Hepatocyte (in vitro differentiated cells): ENCODE data around the gene MAFF.

ENCODE experiments used
- EZH2 ChIP-seq: fragments of 200-600 bp; sonication (generic); IDR thresholded peaks from 2 replicates; pipeline ENCODE4 v1.6.1; 2016; ENCODE audit warnings: antibody characterized with exemption, mild to moderate bottlenecking, borderline replicate concordance
- TF ChIP-seq, protein P1 (sequence below): fragments of 200-600 bp; sonication (generic); IDR thresholded peaks from 2 replicates; pipeline ENCODE4 v1.5.1; 2016; ENCODE audit warnings: antibody characterized with exemption, mild to moderate bottlenecking; ENCODE audit not compliant: poor library complexity

DNA sequence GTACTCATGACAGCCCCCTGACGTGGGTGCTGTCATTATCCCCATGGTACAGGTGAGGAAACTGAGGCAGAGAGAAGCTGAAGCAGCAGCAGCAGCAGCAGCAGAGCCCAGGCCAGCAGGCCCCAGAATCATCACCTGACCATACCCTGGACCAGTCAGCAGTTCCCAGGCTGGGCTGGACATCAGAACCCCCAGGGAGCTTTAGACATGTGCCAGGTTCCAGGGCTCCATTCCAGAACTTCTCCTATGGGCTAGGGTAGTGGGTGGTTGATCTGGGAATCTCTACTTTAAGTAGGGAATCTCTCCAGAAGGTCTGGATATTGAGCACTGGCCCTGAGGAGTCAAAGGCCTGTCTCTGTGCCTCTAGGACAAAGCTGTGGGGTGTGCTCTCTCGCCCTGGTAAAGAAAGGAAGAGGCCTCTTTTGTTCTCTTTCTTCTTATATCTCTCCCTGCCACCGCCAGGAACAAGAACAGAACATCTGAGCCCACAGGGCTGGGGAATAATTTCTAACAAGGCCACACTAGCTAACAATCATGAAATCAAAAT is 26.6 kb downstream of the MAFF start:
- TF ChIP-seq, protein P1, sequence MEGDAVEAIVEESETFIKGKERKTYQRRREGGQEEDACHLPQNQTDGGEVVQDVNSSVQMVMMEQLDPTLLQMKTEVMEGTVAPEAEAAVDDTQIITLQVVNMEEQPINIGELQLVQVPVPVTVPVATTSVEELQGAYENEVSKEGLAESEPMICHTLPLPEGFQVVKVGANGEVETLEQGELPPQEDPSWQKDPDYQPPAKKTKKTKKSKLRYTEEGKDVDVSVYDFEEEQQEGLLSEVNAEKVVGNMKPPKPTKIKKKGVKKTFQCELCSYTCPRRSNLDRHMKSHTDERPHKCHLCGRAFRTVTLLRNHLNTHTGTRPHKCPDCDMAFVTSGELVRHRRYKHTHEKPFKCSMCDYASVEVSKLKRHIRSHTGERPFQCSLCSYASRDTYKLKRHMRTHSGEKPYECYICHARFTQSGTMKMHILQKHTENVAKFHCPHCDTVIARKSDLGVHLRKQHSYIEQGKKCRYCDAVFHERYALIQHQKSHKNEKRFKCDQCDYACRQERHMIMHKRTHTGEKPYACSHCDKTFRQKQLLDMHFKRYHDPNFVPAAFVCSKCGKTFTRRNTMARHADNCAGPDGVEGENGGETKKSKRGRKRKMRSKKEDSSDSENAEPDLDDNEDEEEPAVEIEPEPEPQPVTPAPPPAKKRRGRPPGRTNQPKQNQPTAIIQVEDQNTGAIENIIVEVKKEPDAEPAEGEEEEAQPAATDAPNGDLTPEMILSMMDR = no peak
- no peak for TF ChIP-seq EZH2
